Fibroblast of gingiva (primary cell): ENCODE measurements around the gene FABP2.
"Not testable (repeated sequence)": the region's sequence is repeated elsewhere in the genome, so short reads cannot be mapped to it uniquely, and the experiment has no call there.

ENCODE experiments used
- DNase-seq: peaks from one replicate; pipeline ENCODE4 v3.0.0-alpha.2; 2011; ENCODE audit warnings: low read depth

FABP2 gene

DNA sequence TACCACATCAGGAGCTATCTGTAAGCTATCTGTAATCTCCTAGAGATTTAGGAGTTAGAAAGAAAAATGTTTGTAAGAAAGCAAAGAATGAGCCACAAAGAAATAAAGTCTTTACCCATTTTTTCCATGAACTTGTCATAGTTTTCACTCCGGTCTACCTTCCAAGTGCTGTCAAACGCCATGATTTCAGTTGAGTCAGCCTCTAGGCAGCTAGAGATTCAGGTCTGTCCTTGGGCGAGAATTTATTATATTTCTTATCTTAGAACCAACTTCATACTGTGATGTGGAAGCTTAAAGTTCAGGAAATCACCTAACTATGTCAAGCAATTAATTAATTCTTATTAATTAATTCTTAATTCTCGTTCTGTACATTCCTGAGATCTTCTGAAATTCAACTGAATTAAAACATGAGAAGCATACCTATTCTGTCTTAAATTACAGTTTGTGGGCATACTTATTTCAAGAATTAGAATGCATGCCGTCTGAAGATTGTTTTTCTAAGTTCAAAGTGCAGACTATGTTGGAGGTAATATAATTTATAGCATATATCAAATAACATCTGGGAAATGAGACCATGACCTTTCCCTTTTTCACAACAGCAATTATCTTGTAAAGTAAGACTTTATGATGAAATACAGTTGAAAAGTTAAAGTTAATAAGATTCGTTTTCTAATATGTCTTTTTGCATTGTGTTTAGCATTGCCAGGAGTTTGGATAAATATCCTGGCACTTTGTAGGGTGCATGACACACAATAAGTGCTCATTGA lies at the start of gene FABP2:
Gene FABP2 (minus strand): TSS at position 218 of the 767 bp plus-strand sequence. CDS start 36 bp downstream, at position 182.
- DNase-seq: peak; percentile 18

DNA sequence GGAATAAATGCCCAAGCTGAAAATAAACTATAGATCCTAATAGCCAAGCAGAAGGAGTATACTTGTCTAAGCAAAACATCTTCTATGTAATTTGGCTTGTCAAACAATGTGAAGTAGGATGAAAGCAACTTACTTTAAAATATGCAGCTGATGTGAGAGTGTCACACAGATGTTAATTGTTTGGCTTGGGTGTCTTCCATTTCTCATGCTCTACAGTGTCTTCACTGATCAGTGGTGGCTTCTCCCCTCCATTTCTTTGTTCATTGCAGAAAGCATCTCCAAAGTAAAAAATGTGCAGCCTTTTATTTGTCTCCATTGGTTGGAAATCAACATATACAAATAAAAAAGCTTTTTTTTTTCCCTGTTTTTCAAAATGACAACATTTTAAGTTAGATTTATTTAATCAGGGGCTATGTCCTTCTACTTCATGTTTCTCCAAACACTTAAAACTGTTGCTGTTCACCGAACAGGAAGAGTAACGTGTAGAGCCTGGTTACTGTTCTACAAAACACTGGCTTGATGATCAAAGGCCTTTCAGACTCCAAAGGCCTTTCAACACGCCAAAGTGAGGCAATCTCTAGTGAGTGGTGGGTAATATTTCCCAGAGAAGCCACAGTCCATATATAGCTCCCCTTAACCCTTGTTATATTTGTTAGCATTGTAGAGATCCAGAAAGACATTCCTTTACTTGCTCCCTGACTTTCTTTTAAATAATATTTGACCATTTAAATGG lies 49.2 kb upstream of the FABP2 start:
- not testable (repeated sequence) for DNase-seq

DNA sequence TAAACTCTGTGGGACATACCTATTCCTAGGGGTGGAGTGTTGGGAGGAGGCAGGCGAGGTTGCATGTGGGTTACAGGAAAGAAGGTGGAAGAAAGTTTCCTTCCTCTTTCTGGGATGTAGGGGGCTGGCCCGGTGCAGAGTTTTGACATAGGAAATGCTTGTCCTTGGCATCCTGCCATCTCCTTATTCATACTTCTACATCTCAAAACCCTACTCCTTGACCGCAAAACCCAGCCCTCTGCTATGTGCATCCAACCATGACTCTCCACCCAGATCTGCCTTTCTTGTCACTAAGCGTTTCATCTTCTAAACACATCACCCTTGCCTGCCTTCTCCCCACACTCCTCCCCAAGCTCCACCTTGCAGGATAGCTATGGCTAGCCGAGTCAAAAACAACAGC lies 48.5 kb upstream of the FABP2 start:
- DNase-seq: not testable (repeated sequence)

DNA sequence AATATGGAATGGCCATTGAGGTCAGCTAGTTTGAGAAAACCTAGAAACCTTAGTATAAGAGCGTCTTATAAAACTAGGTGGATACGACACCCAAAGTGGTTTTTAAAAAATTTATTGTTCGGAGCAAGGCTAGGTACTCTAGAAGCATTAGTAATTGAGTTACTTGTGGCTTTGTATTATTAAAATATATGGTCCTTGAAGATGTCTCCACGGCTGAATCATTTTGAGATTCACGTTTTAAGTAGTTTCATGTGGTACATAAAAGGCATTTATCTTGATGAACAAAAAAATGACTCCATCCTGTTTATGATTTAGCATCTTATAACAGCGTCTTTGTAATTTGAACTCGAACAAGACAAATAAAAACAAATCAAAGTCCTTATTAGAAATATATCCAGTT lies 44.9 kb upstream of the FABP2 start:
- DNase-seq: not testable (repeated sequence)

DNA sequence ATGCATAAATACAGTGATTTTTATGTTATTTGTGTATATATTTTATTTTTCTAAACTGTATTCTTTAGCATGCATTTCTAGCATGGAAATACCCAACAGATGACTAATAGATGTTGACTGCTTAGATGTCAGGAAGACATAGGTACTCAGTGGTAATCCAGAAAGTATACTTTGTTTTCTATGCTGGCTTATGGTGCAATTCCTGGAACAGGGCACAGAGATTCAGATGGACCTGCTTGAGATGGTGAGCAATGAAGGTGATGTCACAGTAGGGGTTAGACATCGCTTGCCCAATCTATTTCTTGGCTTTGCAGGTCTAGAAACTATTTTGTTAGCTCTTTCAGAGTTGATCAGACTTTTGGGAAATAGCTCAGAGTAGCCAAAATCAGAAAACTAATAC lies 42.3 kb upstream of the FABP2 start:
- DNase-seq: not testable (repeated sequence)

DNA sequence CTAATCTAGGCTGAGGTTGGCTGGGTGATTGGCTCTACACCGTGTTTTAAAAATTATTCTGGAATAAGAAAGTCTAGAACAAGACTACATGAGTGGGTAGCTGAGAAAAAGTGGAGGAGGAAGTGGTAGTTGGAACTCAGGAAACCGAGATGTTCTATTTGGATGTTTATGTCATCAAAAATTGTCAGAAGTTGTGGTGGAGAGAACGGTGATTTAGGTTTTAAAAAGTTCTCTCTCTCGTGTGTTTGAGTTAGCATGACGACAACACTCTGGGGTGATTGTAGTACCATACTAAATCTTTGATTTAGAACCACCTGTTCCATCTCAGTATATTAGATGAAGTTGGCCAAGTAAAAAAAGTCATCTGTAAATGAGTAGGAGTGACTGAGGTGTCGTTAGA lies 41.4 kb upstream of the FABP2 start:
- DNase-seq: not testable (repeated sequence)

DNA sequence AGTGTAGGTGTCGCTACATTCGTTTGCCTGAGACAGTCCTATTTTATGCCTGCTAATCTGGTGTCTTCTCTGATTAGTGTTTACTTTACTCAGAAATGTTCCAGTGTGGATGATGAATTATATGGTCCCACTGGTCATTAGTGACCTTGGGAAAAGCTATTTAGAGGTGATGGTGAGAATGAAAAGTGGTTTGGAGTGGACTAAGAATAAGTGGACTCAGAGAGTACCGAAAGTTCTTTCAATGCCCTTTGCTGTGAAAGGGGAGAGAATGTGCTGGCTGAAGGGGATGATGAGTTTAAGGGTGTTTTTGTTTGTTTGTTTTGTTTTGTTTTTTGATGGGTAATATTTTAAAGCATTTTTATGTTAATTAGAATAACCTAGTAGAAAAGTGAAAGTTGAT lies 40.5 kb upstream of the FABP2 start:
- not testable (repeated sequence) for DNase-seq

DNA sequence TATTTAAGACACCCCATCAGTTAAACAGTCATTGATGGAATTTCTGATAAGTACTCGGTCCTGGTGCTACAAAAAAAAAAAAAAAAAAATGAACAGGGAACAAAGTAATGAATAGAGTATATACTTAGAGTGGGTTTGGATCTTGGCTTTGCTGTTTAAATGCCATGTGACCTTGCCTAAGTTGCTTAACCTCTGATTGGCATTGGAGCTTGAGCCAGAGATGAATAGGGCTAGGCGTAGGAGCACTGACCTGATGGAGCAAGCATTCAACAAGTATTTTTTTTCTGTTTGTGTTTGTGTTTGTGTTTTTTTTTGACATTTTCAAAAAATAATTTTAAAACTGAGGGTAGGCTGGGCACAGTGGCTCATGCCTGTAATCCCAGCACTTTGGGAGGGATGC lies 37.9 kb upstream of the FABP2 start:
- DNase-seq: not testable (repeated sequence)

DNA sequence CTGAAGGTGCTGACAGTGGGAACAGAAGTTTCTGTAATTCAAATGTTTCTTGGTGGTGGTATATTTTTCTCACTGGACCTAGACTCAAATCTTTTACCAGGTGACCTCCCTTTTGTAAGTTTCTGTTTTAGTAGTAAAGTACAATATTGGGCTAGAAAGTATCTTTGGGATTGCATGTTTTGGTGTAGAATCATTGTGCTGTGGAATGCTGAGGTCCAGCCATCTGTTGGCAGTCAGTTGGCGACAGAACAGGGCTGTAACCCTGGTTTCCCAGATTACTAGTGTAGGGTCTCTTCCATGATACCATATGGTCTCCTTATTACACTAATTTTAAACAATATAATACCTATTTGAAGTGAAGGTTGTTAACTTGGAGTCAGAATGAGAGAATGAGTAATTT lies 34.9 kb upstream of the FABP2 start:
- DNase-seq: not testable (repeated sequence)

DNA sequence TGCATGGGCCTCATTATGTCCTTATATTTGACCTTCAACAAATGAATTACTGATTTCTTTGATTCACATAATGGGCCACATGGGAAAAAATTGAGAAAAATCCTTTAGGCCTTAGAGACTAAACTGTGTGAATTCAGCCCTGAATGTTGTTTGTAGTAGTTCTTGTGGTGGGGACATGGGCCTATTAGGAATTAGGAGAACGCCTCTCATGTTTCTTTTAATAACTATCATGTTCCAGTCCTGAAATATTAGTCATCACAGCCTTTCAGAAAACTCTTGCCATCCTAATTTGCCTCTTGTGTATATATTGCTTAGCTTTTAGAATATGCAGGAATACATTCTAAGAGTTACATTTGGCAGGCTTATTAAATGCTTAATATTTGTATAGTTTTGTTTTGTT lies 34.1 kb upstream of the FABP2 start:
- DNase-seq: peak; percentile 34

DNA sequence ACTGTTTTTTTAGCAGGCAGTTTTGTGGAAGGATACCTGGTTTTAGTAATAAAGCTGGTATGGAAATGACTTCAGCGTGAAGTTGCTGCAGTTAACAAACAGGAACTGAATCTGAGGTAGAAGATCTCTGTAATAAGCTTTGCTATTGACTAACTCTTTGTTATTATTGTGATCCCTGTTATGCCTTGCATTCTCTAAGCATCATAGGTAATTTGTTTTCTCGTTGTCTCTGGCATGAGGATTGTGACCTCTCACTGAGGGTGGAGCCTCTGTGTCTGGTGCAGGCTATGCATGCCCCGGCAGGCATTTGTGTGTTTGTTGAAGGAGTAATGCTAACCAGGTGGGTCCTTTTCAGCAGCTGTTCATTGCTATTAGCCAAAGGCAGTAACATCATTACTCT lies 31.4 kb upstream of the FABP2 start:
- not testable (repeated sequence) for DNase-seq

DNA sequence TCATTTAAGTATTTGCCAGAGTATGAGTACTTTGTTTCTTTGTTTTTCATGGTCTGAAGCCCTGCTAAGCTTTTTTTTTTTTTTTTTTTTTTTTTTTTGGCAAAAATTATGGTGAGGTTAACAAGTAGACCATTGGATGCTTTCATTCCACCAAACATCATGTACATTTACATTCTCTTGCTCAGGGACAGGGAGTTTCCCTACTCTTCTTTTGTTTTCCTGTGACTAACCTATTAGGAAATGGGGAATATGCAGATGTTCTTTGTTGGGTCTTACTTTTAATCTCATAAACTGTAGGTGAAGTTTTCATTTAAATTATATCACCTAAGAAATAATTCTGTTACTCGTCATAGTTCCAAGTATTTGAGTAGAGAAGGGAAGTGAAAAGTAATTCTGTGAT lies 26.2 kb upstream of the FABP2 start:
- not testable (repeated sequence) for DNase-seq

DNA sequence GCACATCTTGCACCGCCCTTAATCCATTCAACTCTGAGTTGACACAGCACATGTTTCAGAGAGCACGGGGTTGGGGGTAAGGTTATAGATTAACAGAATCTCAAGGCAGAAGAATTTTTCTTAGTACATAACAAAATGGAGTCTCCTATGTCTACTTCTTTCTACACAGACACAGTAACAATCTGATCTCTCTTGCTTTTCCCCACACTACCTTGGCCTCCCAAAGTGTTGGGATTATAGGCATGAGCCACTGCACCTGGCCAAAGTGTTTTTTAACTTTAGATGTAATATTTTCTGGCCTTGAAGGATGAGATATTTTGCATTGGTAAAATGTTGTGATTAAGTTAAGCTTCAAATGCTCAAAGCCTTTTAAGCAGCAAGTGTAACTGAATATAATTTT lies 21.4 kb upstream of the FABP2 start:
- DNase-seq: not testable (repeated sequence)

DNA sequence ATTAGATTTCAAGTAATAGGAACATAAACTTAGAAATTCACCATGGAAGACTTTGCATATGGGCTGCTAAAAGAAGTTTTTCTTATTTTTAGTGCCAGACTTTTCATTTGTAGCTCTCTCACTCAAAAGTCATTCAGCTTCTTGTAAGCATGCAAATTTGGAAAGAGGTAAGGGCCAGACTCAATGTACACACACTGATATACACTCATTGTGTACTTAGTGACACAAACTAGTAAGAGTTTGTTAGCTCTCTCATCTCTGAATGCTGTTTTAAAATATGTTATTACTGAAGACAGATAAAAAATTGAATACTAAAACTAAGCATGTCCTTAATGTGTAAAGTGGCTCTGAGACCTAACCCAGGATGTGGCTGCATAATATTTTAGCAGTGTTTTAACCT lies 18.0 kb upstream of the FABP2 start:
- DNase-seq: not testable (repeated sequence)

DNA sequence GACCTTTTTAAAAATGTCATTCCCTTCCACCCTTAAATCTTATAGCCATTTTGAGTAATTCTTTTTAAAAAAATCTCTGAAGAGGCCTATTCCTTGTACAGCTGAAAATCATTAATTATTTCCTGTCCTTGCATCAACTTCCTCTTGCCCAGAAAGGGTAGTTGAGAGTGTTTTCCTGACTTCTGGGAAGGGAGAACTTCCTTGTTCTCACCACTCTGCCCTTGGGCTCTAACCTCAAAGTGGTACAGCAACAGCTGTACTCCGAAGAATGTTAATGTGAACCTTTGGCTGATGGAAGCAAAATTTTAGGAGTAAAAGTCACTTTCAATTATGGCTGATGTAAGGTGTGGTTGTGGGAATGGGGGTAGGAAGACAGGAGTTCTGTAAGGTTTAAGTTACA lies 15.1 kb upstream of the FABP2 start:
- DNase-seq: peak; percentile 14

DNA sequence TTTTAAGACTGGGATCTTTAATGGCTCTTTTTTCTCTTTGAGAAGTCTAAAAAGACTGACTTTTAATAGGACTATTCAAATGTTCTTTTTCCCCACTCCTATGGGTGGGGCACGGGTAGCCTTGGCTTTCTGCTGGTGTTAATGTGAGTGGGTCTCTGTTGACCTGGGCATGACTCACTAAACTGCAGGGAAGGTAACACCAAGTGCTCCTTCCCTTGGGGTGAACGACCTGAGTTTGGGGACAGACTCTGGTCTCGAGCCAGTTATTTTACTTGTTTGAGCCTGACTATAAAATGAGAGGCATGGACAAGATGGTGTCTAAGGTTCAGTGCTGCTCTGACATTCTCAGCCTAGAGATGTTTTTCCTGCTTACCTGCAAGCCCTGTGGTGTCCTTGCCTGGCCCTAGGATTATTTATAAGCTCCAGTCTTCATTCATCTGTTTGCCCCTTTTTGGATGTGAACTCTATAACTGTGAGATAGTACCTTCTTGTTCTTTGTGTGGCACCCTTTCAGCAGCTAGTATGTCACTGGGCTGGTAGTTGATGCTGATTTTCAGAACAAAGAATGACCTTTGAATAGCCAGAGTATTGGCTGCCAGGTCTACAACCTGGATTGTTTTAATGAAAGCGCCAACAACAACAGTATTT lies 14.5 kb upstream of the FABP2 start:
- not testable (repeated sequence) for DNase-seq

DNA sequence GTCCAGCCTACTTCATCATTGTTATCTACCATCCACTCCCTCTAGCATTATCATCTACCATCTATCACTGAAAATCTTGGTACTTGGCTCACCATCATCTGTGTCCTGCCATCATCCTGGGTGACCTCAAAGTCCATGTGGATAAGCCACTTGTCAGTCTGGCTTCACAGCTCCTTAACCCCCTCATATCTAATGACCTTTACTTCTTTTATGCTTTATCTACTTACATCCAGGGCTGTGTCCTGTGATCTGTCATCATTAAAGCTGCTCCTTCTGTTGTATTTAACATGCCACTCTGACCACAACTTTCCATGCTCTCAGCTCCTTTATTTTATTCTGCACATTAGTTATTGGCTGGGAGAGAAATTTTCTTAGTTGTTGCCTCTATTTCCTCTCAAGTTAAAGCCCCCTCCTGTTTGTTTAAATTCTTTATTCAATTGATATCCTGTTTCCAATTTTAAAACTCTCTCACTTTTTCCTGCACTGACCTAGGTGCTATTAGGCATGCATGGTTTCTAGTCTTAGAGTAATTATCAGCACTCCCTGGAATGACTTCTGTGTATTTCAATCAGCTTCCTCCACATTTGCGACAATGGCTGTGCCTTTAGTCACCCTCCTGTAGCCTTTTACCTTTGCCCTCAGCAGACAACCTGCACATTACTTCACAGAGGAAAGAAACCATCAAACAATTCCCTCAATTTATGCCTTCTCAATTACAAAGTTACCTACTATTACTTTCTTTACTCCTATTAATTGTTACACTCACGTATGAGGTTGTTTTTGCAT lies 8.1 kb upstream of the FABP2 start:
- no peak for DNase-seq

DNA sequence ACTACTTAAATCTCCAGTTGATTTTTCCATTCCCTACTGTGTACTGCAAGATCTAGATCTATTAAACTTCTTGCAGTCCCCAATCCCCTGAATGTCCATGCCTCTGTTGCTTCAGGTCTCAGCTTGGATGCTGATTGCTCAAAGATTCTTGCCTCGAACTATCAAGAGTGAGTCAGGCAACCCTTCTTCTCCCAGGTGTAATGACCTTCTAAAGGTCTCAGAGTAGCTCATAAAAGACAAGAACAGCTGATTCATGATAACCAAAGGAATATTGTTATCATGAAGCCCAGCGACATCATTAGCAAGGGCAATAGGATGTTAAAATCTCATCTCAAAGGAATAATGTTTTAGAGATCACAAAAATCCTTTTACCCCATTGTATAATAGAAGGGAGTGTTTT lies 6.8 kb upstream of the FABP2 start:
- DNase-seq: no peak

DNA sequence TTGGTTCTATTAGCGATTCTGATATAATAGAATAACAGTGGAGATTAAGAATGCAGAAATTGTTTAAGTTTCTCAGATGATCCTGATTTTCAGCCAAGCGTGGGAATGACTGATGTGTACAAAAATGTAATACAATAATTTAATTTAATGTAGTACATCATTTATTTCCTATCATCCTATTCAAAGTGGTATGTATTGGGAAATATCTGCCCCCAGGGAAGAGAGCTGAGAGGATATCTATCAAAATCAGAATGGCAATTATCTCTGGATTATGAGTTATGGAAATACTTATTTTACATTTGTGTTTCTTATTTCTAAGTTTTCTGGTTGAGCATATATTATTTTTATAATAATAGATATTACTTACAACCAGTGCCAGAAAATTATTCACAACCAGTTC lies 3.9 kb downstream of the FABP2 start:
- DNase-seq: no peak

DNA sequence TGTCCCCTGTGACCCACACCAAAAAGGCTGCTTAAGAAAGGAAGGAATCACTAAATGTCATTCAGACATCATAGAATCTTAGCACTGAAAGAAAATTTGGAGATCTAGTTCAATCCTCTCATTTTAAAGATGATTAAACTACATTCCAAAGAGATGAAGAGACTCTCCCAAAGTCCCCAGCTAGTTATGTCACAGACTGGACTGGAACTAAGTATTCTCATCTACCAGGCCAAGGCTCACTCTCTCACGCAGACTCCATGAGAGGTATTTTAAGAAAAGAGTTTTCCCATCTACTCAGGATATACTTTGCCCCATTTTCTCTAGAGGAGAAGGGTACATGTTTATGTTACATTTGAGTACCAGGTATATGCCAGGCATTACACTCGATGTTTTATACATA lies 6.9 kb downstream of the FABP2 start:
- no peak for DNase-seq

DNA sequence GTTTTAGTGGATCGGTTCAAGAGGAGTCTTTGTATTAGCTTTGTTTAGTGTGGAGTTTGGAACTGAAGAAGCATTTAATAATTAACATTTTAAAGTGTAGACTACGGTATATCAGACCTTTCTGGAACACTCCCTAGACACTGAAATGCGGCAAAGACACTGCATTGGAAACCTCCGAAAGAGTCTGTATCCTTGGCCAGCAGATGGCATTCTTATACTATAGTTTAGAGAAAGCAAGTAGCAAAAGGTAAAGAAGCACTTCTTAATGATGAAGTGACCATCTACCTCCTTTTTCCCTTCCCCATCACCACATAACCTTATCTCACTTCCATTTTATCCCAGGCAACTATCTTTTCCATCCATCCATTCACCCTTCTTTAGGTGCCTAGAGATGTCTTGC lies 7.6 kb downstream of the FABP2 start:
- peak; percentile 42 for DNase-seq

DNA sequence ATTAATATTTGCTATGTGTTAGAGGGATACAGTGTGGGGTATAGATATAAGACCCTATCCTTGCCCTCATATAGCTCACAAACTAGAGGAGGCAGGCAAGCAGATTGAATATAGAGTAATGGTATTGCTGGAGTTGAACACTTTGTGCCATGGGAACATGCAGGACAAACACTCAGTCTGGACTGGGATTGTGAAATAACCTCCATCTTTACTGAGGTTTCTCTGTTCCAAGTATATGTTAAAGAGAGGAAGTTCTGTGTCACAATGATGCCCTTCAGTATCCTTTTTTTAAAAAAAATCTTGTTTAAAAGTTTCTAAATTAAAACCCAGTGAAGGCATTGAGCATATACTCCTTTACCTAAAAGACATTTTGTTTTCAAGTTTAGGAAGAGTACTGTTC lies 8.7 kb downstream of the FABP2 start:
- DNase-seq: no peak
